Tibial nerve (tissue), 3 donors: ENCODE measurements around the gene BCL2L14.

ENCODE experiments used
- CTCF ChIP-seq, 5 experiments: fragments of 200-600 bp in 3 of 5; fragments of 450-650 bp in 2 of 5; sonication (generic) in 3 of 5; IDR thresholded peaks; one replicate each; pipeline ENCODE4 v1.5.1; 2016 to 2019; ENCODE audit warnings: antibody characterized with exemption in 5 of 5, mild to moderate bottlenecking in 3 of 5, moderate library complexity in 2 of 5
- POLR2A ChIP-seq, 2 donors: fragments of 450-650 bp; IDR thresholded peaks; one replicate each; pipeline ENCODE4 v1.6.1; 2017; ENCODE audit warnings: antibody characterized with exemption in 2 of 2, mild to moderate bottlenecking in 2 of 2, moderate library complexity in 2 of 2

GRCh38 chr12:12039897-12040296, 30.8 kb upstream of the BCL2L14 start:
- TF ChIP-seq CTCF (IDR thresholded peaks at IDR 0.05) (no peak), POLR2A (IDR thresholded peaks at IDR 0.05) (no peak)
